ENCODE measurements around the gene ALDH5A1.

The ALDH5A1 gene

GRCh38 chr6:24494821-24495795 is at the start of gene ALDH5A1:
ALDH5A1 (plus strand) TSS chr6:24494969; CDS start chr6:24494997, 28 bp downstream.
- POLR2A ChIA-PET: interaction anchor here (0.8 to 1.8 kb wide), 9 partner anchors 9 to 327 kb away, joined by 3 to 6 read pairs (median 3); partner anchors contain the start of gene MRS2

GRCh38 chr6:24445704-24446103 is 49.1 kb upstream of the ALDH5A1 start:
- POLR2A ChIA-PET: no interaction called here
- no peak for TF ChIP-seq ZNF384 (IDR thresholded peaks at IDR 0.05)
- TF ChIP-seq L3MBTL2 (conservative IDR thresholded peaks at IDR 0.05): no peak
- TF ChIP-seq ELF4 (IDR thresholded peaks at IDR 0.05): no peak
- TF ChIP-seq CTBP1 (IDR thresholded peaks at IDR 0.05; ENCODE audit: borderline replicate concordance): no peak
- no peak for TF ChIP-seq TARDBP (IDR thresholded peaks at IDR 0.05)
- TF ChIP-seq FOXK2 (IDR thresholded peaks at IDR 0.05): no peak
- no peak for TF ChIP-seq SUZ12 (IDR thresholded peaks at IDR 0.05)
- no peak for TF ChIP-seq HDGF (IDR thresholded peaks at IDR 0.05; ENCODE audit: borderline replicate concordance)
- TF ChIP-seq PKNOX1 (IDR thresholded peaks at IDR 0.05): no peak
- TF ChIP-seq FOXA1 (IDR thresholded peaks at IDR 0.05): no peak
- TF ChIP-seq SP1 (IDR thresholded peaks at IDR 0.05): no peak
- TF ChIP-seq FOXM1 (IDR thresholded peaks at IDR 0.05; ENCODE audit: borderline replicate concordance): no peak
- TF ChIP-seq LEF1 (IDR thresholded peaks at IDR 0.05; ENCODE audit: borderline replicate concordance): no peak
- TF ChIP-seq NFRKB (IDR thresholded peaks at IDR 0.05): no peak
- TF ChIP-seq BHLHE40 (IDR thresholded peaks at IDR 0.05; ENCODE audit: borderline replicate concordance): no peak
- no peak for TF ChIP-seq ARNT (IDR thresholded peaks at IDR 0.05)
- CTCF ChIA-PET: no interaction called here
- DNase-seq (ENCODE audit: extremely low spot score): no peak

More at GRCh38 chr6:24494821-24495795, at the start of gene ALDH5A1:
- CTCF ChIA-PET: interaction anchor here (0.9 to 1.5 kb wide), 5 partner anchors 26 to 212 kb away, joined by 3 to 9 read pairs (median 4); no protein-coding TSS in a partner anchor
- TF ChIP-seq ARNT (IDR thresholded peaks at IDR 0.05): no peak
- TF ChIP-seq LEF1 (IDR thresholded peaks at IDR 0.05; ENCODE audit: borderline replicate concordance): 0 out of 2 replicates have a peak, but pooled peaks have one; percentile 71
- TF ChIP-seq FOXM1 (IDR thresholded peaks at IDR 0.05; ENCODE audit: borderline replicate concordance): no peak
- no peak for TF ChIP-seq FOXK2 (IDR thresholded peaks at IDR 0.05)
- TF ChIP-seq SUZ12 (IDR thresholded peaks at IDR 0.05): no peak
- no peak for TF ChIP-seq ZNF384 (IDR thresholded peaks at IDR 0.05)
- no peak for TF ChIP-seq NFRKB (IDR thresholded peaks at IDR 0.05)
- peak; percentile 85 for TF ChIP-seq L3MBTL2 (conservative IDR thresholded peaks at IDR 0.05)
- no peak for TF ChIP-seq BHLHE40 (IDR thresholded peaks at IDR 0.05; ENCODE audit: borderline replicate concordance)
- DNase-seq (ENCODE audit: extremely low spot score): peak; percentile 66

- POLR2A ChIA-PET: no interaction called here
- CTCF ChIA-PET: no interaction called here
- no peak for TF ChIP-seq LEF1 (IDR thresholded peaks at IDR 0.05; ENCODE audit: borderline replicate concordance)
- TF ChIP-seq PKNOX1 (IDR thresholded peaks at IDR 0.05): no peak
- TF ChIP-seq CTBP1 (IDR thresholded peaks at IDR 0.05; ENCODE audit: borderline replicate concordance): no peak
- no peak for TF ChIP-seq FOXK2 (IDR thresholded peaks at IDR 0.05)
- no peak for TF ChIP-seq FOXM1 (IDR thresholded peaks at IDR 0.05; ENCODE audit: borderline replicate concordance)
- TF ChIP-seq TARDBP (IDR thresholded peaks at IDR 0.05): no peak
- no peak for TF ChIP-seq FOXA1 (IDR thresholded peaks at IDR 0.05)
- TF ChIP-seq SUZ12 (IDR thresholded peaks at IDR 0.05): no peak
- no peak for TF ChIP-seq ZNF384 (IDR thresholded peaks at IDR 0.05)
- no peak for DNase-seq (ENCODE audit: extremely low spot score)
Observed at GRCh38 chr6:24446670-24447069, 48.1 kb upstream of the ALDH5A1 start.

GRCh38 chr6:24448396-24448795 is 46.4 kb upstream of the ALDH5A1 start:
- TF ChIP-seq BHLHE40 (IDR thresholded peaks at IDR 0.05; ENCODE audit: borderline replicate concordance): no peak
- TF ChIP-seq FOXA1 (IDR thresholded peaks at IDR 0.05): no peak
- no peak for TF ChIP-seq HDGF (IDR thresholded peaks at IDR 0.05; ENCODE audit: borderline replicate concordance)
- TF ChIP-seq ARNT (IDR thresholded peaks at IDR 0.05): no peak
- TF ChIP-seq L3MBTL2 (conservative IDR thresholded peaks at IDR 0.05): no peak
- no peak for TF ChIP-seq CTBP1 (IDR thresholded peaks at IDR 0.05; ENCODE audit: borderline replicate concordance)
- TF ChIP-seq PKNOX1 (IDR thresholded peaks at IDR 0.05): no peak
- no peak for TF ChIP-seq TARDBP (IDR thresholded peaks at IDR 0.05)
- no peak for DNase-seq (ENCODE audit: extremely low spot score)
- POLR2A ChIA-PET: no interaction called here
- CTCF ChIA-PET: no interaction called here

GRCh38 chr6:24448828-24449525 is 45.8 kb upstream of the ALDH5A1 start:
- TF ChIP-seq FOXA1 (IDR thresholded peaks at IDR 0.05) (no peak), HDGF (IDR thresholded peaks at IDR 0.05; ENCODE audit: borderline replicate concordance) (no peak), BHLHE40 (IDR thresholded peaks at IDR 0.05; ENCODE audit: borderline replicate concordance) (no peak), TARDBP (IDR thresholded peaks at IDR 0.05) (no peak), SUZ12 (IDR thresholded peaks at IDR 0.05) (no peak), L3MBTL2 (conservative IDR thresholded peaks at IDR 0.05) (no peak), LEF1 (IDR thresholded peaks at IDR 0.05; ENCODE audit: borderline replicate concordance) (no peak), FOXK2 (IDR thresholded peaks at IDR 0.05) (no peak), FOXM1 (IDR thresholded peaks at IDR 0.05; ENCODE audit: borderline replicate concordance) (no peak), ELF4 (IDR thresholded peaks at IDR 0.05) (no peak), CTBP1 (IDR thresholded peaks at IDR 0.05; ENCODE audit: borderline replicate concordance) (no peak), PKNOX1 (IDR thresholded peaks at IDR 0.05) (no peak), NFRKB (IDR thresholded peaks at IDR 0.05) (no peak), ZNF384 (IDR thresholded peaks at IDR 0.05) (no peak), SP1 (IDR thresholded peaks at IDR 0.05) (no peak), ARNT (IDR thresholded peaks at IDR 0.05) (no peak)
- no peak for DNase-seq (ENCODE audit: extremely low spot score)
- ChIA-PET POLR2A (no interaction called here), CTCF (no interaction called here)
